CD4-positive, alpha-beta T cell treated with Interleukin-17A for 1 hour (primary cell): Measurements from ENCODE around the gene POLR3C.
A peak's percentile ranks its signal among the peaks of the same experiment; 100 is the strongest.
"Not testable (repeated sequence)": the region's sequence is repeated elsewhere in the genome, so short reads cannot be mapped to it uniquely, and the experiment has no call there.

Source experiments
- DNase-seq: peaks from one replicate; pipeline ENCODE4 v3.0.0-alpha.2; 2020

The POLR3C gene, protein sequence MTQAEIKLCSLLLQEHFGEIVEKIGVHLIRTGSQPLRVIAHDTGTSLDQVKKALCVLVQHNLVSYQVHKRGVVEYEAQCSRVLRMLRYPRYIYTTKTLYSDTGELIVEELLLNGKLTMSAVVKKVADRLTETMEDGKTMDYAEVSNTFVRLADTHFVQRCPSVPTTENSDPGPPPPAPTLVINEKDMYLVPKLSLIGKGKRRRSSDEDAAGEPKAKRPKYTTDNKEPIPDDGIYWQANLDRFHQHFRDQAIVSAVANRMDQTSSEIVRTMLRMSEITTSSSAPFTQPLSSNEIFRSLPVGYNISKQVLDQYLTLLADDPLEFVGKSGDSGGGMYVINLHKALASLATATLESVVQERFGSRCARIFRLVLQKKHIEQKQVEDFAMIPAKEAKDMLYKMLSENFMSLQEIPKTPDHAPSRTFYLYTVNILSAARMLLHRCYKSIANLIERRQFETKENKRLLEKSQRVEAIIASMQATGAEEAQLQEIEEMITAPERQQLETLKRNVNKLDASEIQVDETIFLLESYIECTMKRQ

DNA sequence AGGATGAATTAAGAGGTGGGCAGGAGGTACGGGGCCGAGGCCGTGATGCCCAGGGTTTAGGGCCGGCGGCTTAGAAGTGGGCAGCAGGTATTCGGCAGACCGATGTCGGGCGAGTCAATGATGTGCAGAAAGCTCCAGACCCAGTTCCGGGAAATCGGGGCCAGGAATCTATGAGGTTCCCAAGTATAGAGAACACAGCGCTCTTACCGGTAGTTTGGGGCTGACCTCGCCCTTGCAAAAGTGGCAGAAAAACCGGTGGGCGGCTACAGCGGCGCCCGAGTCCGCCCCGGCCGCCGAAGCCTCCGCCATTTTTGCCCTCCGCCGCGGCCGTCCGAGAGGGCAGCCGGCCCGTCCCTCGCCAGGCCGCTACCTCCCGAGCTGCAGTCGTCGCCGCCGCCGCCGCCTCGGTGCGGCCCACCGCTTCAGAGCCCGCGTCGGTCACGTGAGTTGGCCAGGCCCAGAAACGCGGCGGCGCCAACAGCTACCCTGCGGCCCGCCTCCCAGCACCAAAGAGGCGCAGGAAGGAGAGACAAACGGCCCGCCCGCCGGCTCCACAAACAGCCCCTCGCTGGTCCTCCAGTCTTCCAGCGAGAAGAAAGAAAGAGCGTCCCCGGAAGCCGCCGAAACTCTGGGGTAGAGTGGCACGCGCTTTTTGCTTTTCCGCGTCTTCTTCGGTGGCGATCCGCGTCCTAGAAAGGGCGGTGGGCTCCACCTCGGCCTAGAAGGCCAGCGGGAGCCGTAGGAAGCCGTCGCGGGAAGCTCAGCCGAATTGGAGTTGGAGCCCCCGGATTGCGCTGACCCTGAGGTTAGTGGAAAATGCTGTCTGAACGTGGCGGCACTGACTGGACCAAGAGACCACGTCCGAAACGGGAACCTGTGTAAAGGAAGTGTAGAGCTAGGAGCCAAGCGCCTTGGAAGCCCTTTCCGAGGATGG, at the start of gene POLR3C, which contains the start of gene RNF115:
TSS of gene POLR3C (plus strand) at position 636 of the 934 bp plus-strand sequence. CDS start 1,577 bp downstream, outside the sequence.
TSS of gene RNF115 (minus strand) at position 531 of the 934 bp plus-strand sequence. CDS start at position 309, 222 bp downstream.
- peak; percentile 92 for DNase-seq

DNA sequence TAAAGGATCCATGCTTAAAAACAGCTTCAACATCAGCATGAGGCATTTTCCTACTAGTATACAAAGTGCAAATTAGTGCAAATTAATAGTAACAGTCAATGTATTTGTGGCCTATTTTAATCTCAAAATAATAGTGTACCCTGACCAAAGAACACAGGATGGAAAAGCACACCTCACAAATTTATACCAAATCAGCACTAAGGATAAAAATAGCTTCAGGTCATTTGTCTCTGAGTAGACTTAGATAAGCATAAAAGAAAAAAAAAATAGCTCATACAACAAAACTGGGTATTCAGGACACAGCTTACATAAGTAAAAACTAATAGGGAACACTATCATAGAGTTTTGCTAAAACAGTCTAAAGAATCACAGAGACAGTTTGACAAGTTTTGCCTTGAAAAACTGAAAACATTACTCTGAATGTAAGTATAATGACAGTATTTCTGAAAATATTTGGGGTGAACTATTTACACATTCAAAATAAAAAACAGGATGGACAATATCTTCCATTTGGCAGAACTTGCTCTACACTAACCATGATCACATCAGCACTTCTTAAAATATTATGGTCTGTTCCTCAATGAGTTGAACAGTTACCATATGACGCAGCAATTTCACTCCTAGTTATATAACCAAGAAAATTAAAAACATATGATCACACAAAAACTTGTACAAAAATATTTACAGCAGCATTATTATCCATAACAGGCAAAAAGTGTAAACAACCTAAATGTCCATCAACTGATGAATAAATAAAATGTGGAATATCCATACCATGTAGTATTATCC, 46.4 kb upstream of the POLR3C start:
- no peak for DNase-seq

DNA sequence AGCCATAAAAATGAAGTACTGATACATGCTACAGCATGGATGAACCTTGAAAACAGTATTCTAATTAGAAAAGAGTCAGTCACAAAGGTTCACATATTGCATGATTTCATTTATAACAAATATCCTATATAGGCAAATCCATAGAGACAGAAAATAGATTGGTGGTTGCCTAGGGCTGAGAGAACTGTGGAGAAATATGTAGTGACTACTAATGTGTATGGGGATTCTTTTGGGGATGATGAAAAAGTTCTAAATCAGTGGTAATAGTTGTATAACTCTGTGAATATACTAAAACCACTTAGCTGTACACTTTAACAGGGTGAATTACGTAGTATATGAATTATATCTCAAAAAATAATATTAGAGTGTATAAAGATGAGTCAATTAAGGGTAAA, 45.9 kb upstream of the POLR3C start:
- no peak for DNase-seq

DNA sequence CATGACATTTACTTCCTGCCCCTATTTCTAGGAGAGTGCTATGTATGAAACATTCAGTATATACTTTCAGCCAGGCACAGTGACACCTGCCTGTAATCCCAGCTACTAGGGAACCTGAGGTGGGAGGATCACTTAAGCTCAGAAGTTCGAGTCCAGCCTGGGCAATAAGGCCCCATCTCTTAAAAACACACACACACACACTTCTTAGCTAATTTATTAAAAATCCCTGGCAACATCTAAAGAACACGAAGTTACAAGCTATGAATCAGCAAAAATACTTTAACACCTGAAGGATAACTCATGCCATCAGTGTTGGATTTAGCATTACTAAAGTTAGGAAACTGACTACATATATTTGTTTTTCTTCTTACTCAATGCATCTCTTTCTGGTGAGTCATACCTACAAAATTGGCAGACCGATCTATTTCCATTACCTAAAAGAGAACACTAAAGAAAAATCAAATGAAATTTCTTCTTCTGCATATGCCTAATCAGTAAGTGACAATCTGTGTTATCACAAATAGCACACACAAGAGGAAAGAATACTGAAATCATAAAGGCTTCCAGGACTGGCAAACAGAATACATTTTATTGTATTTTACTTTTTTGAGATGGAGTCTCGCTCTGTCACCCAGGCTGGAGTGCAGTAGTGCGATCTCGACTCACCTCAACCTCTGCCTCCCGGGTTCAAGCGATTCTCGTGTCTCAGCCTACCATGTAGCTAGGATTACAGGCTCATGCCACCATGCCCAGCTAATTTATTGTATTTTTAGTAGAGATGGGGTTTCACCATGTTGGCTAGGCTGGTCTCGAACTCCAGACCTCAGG, 41.5 kb upstream of the POLR3C start:
- no peak for DNase-seq

DNA sequence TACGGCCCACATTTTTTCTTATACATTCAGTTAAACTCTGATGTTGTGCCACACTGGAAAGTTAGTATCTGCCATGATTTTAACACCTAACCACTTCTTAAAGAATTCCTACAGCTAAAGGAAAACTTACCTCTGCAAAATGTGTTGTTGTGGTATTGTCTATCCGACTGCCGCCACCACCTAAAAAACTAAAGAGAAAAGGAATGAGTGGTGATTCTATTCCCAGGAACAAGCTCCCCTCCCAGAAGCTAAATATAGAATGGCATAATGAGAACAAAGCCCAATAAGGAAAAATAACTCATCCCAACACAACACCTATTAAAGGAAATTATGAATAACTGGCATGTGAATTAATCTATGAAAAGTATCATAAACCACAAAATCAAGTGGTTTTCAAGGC, 39.6 kb upstream of the POLR3C start:
- no peak for DNase-seq

DNA sequence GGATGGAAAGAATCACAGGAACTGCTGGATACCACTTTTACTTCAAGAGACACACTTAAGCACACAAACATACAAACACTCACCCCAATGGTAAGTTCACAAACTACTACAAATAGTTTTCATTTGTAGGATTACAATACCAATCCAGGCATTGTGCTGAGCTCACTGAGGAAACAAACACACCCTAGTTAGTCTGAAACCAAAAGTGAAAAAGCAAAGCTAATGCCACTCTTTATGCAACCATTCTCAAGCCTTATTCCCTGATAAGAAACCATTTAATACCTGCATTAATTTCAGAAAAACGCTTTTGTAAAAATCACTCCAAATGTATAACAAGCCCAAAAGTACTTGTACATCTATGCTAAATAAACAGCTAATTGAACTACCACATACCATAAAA, 38.5 kb upstream of the POLR3C start:
- DNase-seq = no peak

DNA sequence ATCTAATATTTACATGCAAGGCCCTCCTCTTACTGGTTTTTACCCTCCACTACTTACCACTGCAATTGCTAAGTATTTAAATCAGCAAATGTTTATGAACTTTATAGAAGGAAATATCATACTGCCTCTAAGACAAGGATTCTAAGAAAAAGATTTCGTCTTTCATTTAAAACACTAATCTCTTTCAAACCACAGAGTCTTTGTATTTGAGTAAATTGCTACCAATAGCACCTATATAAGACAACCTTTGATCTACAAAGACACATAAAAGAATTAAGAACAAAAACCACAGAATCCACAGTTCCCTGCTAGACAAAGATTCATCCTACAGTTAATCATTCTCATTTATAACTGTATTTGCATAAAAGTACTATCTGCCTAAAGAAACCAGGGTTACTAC, 37.7 kb upstream of the POLR3C start:
- DNase-seq = no peak

DNA sequence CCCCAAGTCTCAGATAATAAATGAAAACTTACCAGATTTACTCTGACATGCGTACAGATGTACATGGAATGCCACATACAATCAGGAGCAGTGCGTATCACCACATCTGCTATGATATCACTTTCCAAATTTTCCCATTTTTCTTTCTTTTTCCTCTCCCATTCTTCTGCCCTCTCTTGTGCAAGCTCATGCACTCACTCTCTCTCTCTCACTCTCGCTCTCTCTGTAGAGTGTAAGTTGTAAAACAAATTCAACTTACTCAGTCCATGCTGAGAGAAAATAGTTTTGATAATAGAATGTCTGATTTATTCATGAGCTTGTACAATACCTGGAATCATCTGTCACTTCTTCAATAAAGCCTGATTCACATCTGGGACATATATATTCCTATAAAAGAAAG, 35.4 kb upstream of the POLR3C start:
- DNase-seq = no peak

DNA sequence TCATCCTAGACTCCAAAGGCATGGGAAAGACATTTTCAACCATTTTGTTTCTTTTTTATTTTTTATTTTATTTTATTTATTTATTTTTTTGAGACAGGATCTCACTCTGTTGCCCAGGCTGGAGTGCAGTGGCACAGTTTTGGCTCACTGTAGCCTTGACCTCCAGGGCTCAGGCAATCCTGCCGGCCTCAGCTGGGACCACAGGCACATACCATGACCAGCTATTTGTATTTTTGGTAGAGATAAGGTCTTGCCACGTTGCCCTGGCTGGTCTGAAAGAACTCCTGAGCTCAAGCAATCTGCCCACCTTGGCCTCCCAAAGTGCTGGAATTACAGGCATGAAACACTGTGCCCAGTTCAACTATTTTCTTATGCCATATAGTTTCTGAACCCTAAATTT, 32.1 kb upstream of the POLR3C start:
- not testable (repeated sequence) for DNase-seq

DNA sequence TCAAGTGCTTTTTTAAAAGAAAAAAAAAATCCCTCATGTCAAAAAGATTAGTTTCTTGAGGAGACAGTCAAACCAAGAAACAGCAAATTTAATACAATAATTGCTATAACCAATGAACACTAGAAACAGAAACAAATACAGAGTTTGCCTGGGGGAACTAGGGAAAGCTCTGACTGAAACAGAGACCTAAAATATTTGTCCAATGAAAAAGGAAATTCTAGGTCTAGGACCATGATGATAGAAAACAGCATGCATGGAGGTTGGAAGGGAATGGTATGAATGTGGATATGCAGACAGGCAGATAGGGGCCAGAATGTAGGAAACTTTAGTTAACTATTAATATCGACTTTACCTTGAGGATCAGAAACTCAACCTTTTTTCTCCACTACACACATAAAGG, 31.5 kb upstream of the POLR3C start:
- no peak for DNase-seq

DNA sequence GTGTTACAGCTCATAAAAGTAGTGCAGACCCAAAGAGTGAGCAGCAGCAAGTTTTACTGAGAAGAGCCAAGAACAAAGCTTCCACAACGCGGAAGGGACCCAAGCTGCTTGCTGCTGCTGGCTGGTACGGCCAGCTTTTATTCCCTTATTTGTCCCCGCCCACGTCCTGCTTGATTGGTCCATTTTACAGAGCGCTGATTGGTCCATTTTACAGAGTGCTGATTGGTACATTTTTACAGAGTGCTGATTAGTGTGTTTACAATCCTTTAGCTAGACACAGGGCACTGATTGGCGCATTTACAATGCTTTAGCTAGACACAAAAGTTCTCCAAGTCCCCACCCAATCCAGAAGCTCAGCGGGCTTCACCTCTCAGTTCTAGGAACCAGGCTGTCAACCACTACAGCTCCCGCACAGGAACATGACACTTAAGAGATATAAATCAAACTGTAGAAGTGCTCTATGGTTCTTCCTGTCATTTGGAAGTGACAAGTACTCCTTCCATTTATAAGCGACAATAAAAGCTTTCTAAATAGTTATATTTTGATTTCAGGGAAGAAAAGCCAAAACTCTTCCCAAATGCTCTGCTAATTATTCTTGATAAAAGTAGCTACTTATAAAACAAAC, 28.6 kb upstream of the POLR3C start:
- no peak for DNase-seq

DNA sequence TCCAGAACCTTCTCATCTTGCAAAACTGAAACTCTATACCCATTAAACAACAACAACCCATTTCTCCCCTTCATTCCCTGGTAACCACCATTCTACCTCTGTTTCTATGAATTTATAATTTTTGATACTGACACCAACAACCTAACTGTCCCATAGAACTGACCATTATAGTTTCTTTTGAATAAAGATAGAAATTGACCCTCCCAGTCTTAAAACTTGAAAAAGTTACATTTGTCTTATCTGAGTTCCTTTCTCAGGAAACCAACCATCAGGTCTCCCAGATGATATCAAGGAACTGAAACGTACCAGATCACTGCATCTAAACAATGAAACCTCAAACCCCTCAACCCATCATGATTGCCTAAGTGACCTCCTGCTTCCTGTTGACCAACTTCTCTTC, 27.2 kb upstream of the POLR3C start:
- DNase-seq = no peak

DNA sequence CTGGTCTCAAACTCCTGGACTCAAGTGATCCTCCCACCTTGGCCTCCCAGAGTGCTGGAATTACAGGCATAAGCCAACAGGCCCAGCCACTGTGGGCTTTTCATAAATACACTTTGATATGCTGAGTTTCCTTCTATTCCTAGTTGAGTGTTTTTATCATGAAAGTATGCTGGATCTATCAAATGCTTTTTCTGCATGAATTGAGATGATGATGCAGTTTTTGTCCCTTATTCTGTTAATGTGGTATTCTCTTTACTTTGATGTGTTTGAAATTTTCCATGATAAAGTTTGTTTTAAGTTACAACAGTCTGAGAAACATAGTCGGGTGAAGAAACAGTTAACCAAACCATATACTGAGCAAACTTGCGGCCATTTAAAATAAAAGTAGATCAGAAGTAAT, 24.2 kb upstream of the POLR3C start:
- DNase-seq = no peak

DNA sequence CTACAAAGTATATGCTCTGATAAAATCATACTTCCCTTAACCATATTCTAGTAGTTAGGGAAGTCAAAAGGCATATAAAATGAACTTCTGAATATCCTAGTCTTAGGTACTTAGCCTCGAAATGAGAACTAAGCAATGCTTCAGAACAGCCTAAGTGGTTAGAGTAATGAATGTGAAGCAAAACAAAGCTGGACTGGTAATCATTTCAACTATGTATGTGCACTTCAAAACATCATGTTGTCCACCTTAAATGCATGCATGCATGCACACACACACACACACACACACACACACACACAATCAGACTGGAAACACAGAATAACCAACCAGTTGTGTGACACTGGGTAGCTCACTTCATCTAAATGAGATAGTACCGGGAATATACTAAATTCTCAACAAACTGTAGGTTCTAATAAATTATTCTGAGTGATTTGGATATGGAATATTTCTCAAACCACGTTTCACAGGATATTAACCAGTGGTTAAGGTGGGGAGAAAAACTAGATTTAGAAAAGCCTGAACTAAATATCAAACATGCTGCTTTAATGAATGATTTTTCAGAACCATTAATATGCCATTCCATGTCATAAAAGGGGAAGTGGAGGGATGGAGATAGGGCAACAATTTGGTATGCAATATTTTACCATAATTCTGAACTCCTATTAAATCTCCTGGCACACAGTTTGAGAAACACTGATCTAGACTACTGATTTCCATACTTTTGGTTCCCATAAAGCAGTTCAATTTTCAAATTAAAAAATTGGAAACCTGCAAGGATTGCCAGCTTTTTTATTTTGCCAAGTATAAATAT, 19.6 kb upstream of the POLR3C start:
- no peak for DNase-seq

DNA sequence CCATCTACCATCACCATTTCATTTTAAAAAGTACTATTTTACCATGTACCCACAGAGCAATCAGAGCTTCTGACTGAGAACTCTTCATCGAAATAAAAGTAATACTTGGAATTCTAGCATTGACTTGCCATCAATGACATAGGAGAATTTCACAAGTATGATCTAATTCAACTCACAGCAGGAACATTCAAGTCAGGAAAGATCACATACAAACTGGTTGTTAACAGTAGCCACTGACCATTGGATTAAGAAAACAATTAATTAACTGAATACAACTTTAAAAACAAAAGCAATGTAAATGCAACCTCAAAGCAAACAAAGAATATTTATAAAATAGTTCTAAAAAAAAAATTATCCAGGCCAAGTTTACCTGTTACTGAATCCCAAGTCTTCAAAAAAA, 18.9 kb upstream of the POLR3C start:
- no peak for DNase-seq

DNA sequence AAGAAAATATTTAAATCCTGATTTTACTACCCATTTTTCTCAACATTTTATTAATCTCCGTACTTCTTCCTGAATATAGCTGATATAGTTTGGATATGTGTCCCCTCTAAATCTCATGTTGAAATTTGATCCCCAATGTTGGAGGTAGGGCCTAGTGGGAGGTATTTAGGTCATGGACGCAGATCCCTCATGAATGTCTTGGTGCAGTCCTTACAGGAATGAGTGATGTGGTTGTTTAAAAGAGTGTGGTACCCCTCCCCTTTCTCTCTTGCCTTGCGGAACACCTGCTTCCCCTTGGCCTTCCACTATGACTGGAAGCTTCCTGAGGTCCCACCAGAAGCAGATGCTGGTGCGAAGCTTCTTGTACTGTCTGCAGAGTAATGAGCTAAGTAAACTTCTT, 17.6 kb upstream of the POLR3C start:
- DNase-seq = no peak

DNA sequence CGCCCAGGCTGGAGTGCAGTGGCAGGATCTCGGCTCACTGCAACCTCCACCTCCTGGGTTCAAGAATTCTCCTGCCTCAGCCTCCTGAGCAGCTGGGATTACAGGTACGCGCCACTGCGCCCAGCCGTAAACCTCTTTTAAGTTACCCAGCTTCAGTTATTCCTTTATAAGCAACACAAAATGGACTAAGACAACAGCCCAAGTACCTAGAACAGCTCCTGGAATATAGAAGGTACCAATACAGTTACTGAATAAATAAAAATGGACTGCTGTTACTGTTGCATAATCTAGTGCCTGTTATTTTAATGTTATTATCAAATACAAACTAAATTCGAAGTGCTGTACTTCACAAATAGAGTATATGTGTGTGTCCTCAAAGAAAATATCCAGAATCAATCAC, 17.2 kb upstream of the POLR3C start:
- no peak for DNase-seq

DNA sequence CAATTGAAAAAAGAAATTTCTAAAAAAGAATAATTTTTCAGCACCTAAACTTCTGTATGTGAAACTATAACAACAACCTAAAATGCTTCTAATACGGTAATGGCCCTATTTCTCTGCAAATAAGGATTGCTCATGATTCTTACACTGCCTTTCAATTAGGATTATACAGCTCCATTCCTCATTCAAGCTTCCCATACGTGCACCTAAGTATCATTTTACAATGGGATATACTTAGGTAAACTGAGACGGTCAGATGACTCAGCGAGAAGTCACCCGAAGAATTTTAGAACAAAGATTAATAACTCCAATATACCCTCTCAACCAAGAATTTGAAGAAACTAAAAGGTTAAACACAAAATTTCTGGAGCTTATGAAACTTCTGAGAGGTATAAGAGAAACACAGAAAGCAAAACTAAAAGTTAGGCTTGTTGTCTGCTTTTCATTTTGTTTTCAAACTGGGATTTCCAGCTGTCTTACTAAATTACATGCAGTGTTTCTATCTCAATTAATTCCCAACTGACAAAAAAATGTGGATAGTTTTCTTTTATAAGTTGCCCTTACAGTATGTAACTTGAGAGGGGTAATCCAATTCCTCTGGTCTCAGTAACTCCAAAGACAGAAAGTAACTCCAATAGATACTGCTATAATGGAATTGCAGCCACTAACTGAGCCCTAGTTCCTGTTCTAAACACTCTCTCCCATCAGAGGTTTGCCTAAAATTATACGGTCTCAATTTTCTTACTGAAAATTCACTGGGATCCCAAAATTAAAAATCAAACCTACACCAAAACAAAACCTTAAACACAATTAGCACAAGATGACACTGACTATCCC, 10.8 kb upstream of the POLR3C start:
- DNase-seq = not testable (repeated sequence)

DNA sequence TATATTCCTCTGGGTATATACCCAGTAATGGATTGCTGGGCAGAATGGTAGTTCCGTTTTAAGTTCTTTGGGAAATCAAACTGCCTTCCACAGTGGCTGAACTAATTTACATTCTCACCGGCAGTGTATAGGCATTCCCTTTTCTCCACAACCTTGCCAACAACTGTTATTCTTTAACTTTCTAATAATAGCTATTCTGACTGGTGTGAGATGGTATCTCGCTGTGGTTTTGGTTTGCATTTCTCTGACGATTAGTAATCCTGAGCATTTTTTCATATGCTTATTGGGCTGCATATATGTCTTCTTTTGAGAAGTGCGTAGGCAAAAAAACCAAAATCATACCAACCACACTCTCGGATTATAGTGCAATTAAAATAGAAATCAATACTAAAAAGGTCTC, 5.9 kb upstream of the POLR3C start:
- DNase-seq = peak; percentile 16
